ENCODE results near the gene EIF4G3.
A peak's percentile ranks its signal among the peaks of the same experiment; 100 is the strongest.

EIF4G3 gene, protein sequence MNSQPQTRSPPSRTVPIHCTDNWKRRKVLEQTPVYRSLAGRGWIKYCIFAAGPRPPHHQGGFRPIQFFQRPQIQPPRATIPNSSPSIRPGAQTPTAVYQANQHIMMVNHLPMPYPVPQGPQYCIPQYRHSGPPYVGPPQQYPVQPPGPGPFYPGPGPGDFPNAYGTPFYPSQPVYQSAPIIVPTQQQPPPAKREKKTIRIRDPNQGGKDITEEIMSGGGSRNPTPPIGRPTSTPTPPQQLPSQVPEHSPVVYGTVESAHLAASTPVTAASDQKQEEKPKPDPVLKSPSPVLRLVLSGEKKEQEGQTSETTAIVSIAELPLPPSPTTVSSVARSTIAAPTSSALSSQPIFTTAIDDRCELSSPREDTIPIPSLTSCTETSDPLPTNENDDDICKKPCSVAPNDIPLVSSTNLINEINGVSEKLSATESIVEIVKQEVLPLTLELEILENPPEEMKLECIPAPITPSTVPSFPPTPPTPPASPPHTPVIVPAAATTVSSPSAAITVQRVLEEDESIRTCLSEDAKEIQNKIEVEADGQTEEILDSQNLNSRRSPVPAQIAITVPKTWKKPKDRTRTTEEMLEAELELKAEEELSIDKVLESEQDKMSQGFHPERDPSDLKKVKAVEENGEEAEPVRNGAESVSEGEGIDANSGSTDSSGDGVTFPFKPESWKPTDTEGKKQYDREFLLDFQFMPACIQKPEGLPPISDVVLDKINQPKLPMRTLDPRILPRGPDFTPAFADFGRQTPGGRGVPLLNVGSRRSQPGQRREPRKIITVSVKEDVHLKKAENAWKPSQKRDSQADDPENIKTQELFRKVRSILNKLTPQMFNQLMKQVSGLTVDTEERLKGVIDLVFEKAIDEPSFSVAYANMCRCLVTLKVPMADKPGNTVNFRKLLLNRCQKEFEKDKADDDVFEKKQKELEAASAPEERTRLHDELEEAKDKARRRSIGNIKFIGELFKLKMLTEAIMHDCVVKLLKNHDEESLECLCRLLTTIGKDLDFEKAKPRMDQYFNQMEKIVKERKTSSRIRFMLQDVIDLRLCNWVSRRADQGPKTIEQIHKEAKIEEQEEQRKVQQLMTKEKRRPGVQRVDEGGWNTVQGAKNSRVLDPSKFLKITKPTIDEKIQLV (N-terminal part only)

DNA sequence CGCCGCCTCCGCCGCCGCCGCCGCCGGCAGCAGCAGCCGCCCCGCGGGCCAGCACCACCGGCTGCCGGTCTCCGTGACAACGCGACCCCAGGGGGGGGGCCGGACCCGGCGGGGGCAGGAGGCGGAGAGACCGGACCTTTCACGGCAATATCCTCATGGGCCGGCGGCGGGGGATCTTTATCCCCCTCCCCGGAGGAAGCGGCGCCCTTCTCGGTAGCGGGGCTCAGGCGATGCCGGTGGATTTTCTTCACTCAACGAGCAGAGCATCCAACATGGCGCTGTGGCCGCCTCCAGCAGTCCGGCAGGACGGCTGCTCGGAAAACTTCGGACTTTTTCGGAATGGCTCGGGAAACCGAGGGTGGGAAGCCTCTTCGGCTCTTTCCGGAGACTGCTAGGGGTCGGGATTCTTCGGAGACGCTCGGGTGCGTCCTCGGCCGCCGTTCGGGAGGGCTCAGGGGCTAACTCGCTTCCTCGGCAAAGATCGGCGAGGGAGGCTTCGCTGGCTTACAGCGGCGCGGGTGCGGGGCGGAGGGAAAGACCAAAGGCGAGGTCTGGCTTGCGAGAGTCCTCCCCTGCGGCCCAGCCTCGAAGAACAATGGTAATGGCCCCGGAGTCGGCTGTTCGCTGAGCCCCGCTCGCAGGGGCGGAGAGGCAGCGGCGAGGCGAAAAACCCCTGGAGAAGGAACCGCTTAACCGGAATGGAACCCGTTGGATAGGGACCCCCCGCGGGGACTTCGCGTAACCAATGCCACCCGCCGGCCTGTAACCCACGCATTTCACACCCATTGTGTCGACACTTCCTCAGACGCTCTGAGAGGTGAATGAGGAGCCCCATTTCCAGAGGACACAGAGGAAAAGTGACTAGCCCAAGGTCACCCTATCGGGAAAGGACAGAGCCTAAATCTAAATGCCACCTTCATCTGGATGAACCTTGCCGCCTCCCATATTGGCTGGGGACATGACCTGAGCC is at the start of gene EIF4G3:
Gene EIF4G3 (minus strand): TSS at position 312 of the 970 bp plus-strand sequence. CDS start 174,155 bp downstream, outside the sequence.
- TF ChIP-seq, protein P1, sequence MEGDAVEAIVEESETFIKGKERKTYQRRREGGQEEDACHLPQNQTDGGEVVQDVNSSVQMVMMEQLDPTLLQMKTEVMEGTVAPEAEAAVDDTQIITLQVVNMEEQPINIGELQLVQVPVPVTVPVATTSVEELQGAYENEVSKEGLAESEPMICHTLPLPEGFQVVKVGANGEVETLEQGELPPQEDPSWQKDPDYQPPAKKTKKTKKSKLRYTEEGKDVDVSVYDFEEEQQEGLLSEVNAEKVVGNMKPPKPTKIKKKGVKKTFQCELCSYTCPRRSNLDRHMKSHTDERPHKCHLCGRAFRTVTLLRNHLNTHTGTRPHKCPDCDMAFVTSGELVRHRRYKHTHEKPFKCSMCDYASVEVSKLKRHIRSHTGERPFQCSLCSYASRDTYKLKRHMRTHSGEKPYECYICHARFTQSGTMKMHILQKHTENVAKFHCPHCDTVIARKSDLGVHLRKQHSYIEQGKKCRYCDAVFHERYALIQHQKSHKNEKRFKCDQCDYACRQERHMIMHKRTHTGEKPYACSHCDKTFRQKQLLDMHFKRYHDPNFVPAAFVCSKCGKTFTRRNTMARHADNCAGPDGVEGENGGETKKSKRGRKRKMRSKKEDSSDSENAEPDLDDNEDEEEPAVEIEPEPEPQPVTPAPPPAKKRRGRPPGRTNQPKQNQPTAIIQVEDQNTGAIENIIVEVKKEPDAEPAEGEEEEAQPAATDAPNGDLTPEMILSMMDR (IDR thresholded peaks at IDR 0.05) = no peak
- H3K27ac ChIP-seq = peak within 1 kb of the TSS; percentile 91 to 95
- peak within 1 kb of the TSS; percentile 79 for H3K4me3 ChIP-seq
- DNase-seq (ENCODE audit: low spot score) = peak; percentile 97

DNA sequence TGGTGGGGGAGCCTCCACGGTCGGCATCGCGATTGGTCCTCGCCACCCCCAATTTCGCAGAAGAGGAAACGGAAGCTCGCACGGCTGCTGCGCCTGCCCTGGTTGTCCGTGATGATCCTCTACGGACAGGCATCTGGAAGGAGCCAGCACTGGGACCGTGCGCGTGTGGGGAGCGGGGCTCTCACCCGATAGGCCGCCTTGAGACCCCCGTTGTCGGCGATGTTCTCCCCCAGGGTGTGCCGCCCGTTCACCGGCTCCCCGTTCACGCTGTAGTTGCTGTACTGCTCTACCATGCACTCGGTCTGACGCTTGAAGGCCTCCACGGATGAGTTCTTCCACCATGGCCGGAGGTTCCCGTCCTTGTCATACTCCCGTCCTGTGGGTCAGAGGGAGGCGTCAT is 48.4 kb upstream of the EIF4G3 start:
- no peak for DNase-seq (ENCODE audit: low spot score)
- TF ChIP-seq, protein P1 (IDR thresholded peaks at IDR 0.05) = no peak
- Histone ChIP-seq H3K27ac (no peak overlapping the region), H3K4me3 (no peak overlapping the region)

DNA sequence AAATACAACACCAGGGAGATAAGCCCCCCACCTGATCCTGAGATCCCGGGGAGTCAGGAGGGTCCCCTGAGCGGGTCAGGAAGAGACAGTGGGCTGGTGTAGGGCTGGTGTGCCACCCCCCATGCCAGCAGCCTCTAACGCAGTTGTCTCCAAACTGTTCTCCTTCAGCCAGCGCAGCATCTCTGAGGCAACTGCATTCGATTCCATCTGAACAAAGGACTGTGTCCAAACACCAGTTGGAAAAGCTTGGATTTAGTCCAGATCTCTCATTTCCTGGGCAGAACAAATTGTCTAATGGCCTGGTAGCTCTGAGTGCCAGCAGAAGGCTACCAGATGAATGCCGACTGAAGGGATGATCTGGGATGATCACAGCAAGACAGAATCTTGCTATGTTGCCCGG is 44.1 kb upstream of the EIF4G3 start:
- no peak for DNase-seq (ENCODE audit: low spot score)
- no peak overlapping the region for H3K4me3 ChIP-seq
- H3K27ac ChIP-seq = no peak overlapping the region
- TF ChIP-seq, protein P1 (IDR thresholded peaks at IDR 0.05) = no peak

DNA sequence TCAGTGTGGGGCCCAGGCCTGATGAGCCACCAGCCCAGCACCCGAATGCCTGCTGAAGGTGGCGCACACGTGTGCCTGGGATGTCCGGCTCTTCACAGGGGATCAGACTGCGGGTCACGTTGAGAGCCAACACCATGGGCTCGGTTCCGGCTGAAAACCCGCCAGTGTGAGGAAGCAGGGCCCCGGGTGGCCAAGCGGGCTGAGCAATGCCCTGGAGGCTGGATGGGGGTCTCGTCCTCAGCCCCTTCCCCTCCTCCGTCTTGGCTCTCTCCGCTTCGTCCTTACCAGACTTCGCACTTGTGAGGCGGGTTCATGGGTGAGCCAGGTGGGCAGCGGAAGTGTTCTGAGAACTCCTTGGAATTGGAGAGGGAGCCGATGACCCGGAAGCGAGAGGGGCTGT is 43.0 kb upstream of the EIF4G3 start:
- DNase-seq (ENCODE audit: low spot score) = no peak
- TF ChIP-seq, protein P1 (IDR thresholded peaks at IDR 0.05) = no peak
- Histone ChIP-seq H3K27ac (no peak overlapping the region), H3K4me3 (no peak overlapping the region)

DNA sequence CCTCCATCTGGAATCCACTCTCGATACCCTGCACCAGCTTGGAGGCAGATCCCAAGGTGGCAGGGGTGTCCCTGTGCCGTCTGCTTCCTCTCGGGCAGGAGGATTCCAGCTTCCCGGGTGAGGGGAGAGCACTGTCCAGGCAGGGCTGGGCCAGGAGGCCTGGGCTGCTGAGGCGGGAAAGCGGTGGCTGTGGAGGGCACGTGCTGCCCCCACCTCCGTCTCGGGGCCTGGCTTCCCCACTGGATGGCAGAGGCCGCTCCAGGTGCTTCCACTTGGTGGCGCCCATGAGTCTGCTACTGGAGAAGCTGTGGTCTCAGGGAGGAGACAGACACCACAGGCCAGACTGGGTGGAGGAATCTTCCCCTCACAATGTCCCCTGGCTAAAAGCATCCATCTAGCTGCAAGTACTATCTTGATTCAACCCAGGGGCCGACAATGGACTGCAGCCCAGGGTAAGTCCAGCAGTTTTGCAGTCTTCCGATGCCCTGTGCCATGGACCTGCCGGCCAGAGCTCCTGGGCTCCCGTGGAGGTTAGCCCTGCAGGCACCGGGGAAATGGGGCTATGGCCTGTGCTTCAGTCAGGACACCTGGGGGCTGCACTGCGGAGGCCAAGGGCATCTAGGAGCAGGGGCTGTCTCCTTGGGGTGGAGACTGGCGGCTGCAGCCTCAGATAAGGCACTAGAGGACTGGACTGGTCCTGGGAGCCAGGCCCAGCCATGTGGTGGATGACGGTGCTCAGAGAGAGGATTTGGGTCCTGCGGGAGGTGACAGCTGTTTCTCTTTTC is 41.3 kb upstream of the EIF4G3 start:
- Histone ChIP-seq H3K4me3 (no peak overlapping the region), H3K27ac (peak overlapping the region in 1 of 2 donors; percentile 9)
- no peak for DNase-seq (ENCODE audit: low spot score)
- TF ChIP-seq, protein P1 (IDR thresholded peaks at IDR 0.05) = no peak
